ENCODE measurements around the gene RRP36. TPM values are rescaled to one million over a fixed set of nuclear protein-coding genes. Genes with fewer than 3 reads are reported as not detected.
A peak's percentile ranks its signal among the peaks of the same experiment; 100 is the strongest.

The RRP36 gene
- total and polyA plus RNA-seq, 2 of the 8 experiments (the other 6 are each of a cell fraction or from before 2014, with no cell fraction given): 33.9 to 92.3 TPM

DNA sequence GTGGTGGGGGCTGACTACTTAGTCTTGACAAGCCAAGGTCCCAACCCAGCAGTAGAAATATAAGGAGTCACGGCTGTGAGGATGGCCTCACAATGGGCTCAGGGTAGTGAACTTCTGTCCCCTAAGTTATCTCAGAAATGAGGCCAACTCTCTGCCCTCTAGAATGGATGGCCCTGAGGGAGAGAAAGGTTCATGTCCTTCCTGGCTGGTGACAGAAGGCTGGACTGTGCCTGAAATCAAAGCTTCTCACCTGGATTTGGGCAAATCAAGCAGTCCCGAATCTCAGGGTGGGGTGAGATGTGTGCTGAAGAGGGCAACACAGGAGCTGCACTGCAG lies 12.7 kb downstream of the RRP36 start:
- no peak for DNase-seq (ENCODE audit: low read depth in 1 of 2, low spot score in 2 of 2)
- CTCF ChIA-PET (ENCODE audit: partially characterized antibody): interaction anchor here (0.8 to 2.2 kb wide), 11 partner anchors 8 to 473 kb away, joined by 3 to 5 read pairs (median 4); no protein-coding TSS in a partner anchor

More for the DNA sequence above, 12.7 kb downstream of the RRP36 start:
- H3K4ac ChIP-seq (replicated peaks; ENCODE audit: insufficient read length, low read depth, low read length): no peak overlapping the region
- H3K14ac ChIP-seq (ENCODE audit: insufficient read length): no peak overlapping the region
- H2AK5ac ChIP-seq (ENCODE audit: low read depth, low read length): no peak overlapping the region
- no peaks in the 10 kb centered on the region for H3K79me1 ChIP-seq (ENCODE audit: low read depth, low read length)
- H2AFZ ChIP-seq (ENCODE audit: low read length): no peak overlapping the region
- H3K9me3 ChIP-seq (ENCODE audit: insufficient read depth in 2 of 2, low read depth in 1 of 2, low read length in 1 of 2): no peaks in the 10 kb centered on the region
- no peak overlapping the region for H2BK5ac ChIP-seq (ENCODE audit: low read depth, low read length)
- no peak overlapping the region for H2BK120ac ChIP-seq (replicated peaks; ENCODE audit: low read depth, low read length)
- H3K27ac ChIP-seq (ENCODE audit: low read depth, low read length): no peak overlapping the region
- no peaks in the 10 kb centered on the region for H3K4me1 ChIP-seq (replicated peaks in 1 of 4; ENCODE audit: control insufficient read depth in 3 of 4, insufficient read depth in 4 of 4, low read length in 3 of 4)
- FAIRE-seq: no peak
- H3K23me2 ChIP-seq (ENCODE audit: low read depth, low read length): 0 out of 2 replicates have a peak, but pooled peaks cover 2% of the 10 kb centered on the region
- H3K23ac ChIP-seq (ENCODE audit: insufficient read length): no peak overlapping the region
- H4K5ac ChIP-seq (ENCODE audit: insufficient read length, low read depth, low read length): no peak overlapping the region
- H3K4me3 ChIP-seq (ENCODE audit: extremely low read depth in 1 of 4, insufficient read depth in 2 of 4, low read depth in 3 of 4, low read length in 4 of 4): no peak overlapping the region
- H4K20me1 ChIP-seq (replicated peaks in 1 of 2; ENCODE audit: control insufficient read depth in 1 of 2, insufficient read depth in 2 of 2, low read length in 2 of 2): peaks cover 2 to 17% of the 10 kb centered on the region in 2 experiments
- H3K27me3 ChIP-seq (replicated peaks in 1 of 4; ENCODE audit: control insufficient read depth in 3 of 4, extremely low read depth in 1 of 4, insufficient read depth in 3 of 4, low read length in 3 of 4): no peaks in the 10 kb centered on the region
- H3K4me2 ChIP-seq (ENCODE audit: insufficient read depth in 1 of 2, low read depth in 2 of 2, low read length in 2 of 2): no peak overlapping the region
- no peak overlapping the region for H4K91ac ChIP-seq (replicated peaks; ENCODE audit: insufficient read length, low read length)
- no peak overlapping the region for H3K56ac ChIP-seq (replicated peaks; ENCODE audit: insufficient read length, low read depth, low read length)
- peaks cover 10 to 47% (median 23%) of the 10 kb centered on the region in 4 experiments for H3K36me3 ChIP-seq (ENCODE audit: control insufficient read depth in 2 of 4, insufficient read depth in 4 of 4, low read length in 3 of 4)
- no peak overlapping the region for H2BK15ac ChIP-seq (ENCODE audit: low read length)
- TF ChIP-seq RFX5 (IDR thresholded peaks at IDR 0.05; ENCODE audit: borderline replicate concordance, low read depth, low read length): no peak
- TF ChIP-seq, protein P1, sequence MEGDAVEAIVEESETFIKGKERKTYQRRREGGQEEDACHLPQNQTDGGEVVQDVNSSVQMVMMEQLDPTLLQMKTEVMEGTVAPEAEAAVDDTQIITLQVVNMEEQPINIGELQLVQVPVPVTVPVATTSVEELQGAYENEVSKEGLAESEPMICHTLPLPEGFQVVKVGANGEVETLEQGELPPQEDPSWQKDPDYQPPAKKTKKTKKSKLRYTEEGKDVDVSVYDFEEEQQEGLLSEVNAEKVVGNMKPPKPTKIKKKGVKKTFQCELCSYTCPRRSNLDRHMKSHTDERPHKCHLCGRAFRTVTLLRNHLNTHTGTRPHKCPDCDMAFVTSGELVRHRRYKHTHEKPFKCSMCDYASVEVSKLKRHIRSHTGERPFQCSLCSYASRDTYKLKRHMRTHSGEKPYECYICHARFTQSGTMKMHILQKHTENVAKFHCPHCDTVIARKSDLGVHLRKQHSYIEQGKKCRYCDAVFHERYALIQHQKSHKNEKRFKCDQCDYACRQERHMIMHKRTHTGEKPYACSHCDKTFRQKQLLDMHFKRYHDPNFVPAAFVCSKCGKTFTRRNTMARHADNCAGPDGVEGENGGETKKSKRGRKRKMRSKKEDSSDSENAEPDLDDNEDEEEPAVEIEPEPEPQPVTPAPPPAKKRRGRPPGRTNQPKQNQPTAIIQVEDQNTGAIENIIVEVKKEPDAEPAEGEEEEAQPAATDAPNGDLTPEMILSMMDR (IDR thresholded peaks at IDR 0.05; ENCODE audit: control extremely low read depth in 1 of 3, insufficient read depth in 1 of 3, low read depth in 1 of 3, low read length in 3 of 3): peak in 2 of 3 experiments; percentile 23 to 30; a peak in 2 of 4 replicates
- TF ChIP-seq CTBP2 (IDR thresholded peaks at IDR 0.05; ENCODE audit: borderline replicate concordance, insufficient read depth, insufficient read length, low read length): no peak
- H4K8ac ChIP-seq (ENCODE audit: extremely low read depth, insufficient read depth, low read length): no peak overlapping the region
- POLR2A ChIA-PET (ENCODE audit: partially characterized antibody): interaction anchor here (0.9 to 29.7 kb wide), 3 partner anchors 8 to 57 kb away, joined by 3 to 584 read pairs (median 584); partner anchors contain the start of genes CUL7, KLHDC3, MEA1 and RRP36
- WGBS, 2 experiments (ENCODE audit: extremely low coverage in 1 of 2, insufficient coverage in 1 of 2, insufficient read length in 1 of 2, insufficient replicate concordance in 2 of 2, low coverage in 1 of 2, low lambda C conversion rate in 2 of 2, missing lambda C conversion rate in 1 of 2): 88% methylated on average over 2 of the region's 2 CpGs; no CpG with 5 or more reads in 1 of the 2 experiments
- H2BK12ac ChIP-seq (ENCODE audit: low read depth, low read length): no peak overlapping the region
- no peak overlapping the region for H2BK20ac ChIP-seq (ENCODE audit: low read length)
- H3K18ac ChIP-seq (ENCODE audit: extremely low read depth, low read length): no peak overlapping the region
- no peak overlapping the region for H3K9ac ChIP-seq (replicated peaks in 1 of 4; ENCODE audit: extremely low read depth in 1 of 4, low read depth in 3 of 4, low read length in 3 of 4)
- no peaks in the 10 kb centered on the region for H3K79me2 ChIP-seq (ENCODE audit: control insufficient read depth in 1 of 2, insufficient read depth in 2 of 2, low read length in 2 of 2)
